ENCODE measurements around the gene RNU4-1. TPM values are rescaled to one million over a fixed set of nuclear protein-coding genes. Genes with fewer than 3 reads are reported as not detected.

The RNU4-1 gene
- total and polyA plus RNA-seq, 8 donors, result 597 to 2,620 (median 1,226) TPM; not detected in 2

DNA sequence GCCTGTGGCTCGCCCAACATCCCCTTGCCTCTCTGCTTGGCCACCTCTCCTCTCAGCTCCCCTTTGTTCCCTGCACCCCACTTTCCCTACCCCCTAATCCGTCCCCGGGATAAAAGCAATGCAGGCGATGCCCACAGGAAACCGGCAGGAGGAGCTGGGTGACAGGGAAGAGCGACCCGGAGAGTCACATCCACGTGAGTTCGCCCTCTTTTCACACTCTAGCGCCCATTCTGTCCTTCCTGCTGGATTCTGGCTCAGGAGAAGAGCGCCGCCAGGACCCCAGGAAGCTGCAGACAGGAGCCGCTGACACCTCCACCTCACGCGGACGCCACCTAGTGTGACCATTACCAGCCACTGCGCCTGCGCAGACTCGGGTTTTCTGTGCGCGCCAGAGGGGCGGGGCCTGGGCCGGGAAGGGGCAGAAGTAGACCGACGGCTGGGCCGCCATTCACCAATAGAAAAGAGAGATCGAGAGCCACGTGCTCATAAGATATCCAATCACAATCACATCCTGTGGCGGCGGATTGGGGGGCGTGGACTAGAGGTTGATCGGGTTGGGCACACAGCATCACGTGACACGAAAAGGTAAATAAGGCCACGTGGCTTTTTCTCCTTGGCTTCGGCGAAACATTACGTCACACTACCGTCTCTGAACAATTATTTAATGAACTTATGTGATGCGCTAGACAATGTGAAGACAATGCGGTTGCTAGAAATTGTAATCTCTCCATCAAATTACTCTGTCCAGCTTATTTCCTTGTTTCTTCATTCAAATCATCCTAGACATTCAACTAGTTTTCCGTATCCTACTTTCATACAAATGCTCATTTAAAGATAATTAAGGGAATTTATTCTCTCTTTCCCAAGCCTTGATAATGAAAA is 24.4 kb upstream of the RNU4-1 start:
- DNase-seq (peak; percentile 99 to 100 (median 100)), ATAC-seq (peak; percentile 78 to 94 (median 84)), FAIRE-seq (peak; percentile 98)
- intact Hi-C loops (cut with DNase I), result no loop called here
- Histone ChIP-seq H3K27ac (peak overlapping the region; percentile 93 to 97 (median 95)), H3K9me3 (no peaks in the 10 kb centered on the region), H3K4me3 (peak overlapping the region in 3 of 4 donors; percentile 36 to 50 (median 48)), H3K27me3 (no peaks in the 10 kb centered on the region), H3K4me1 (peaks cover 26 to 36% (median 28%) of the 10 kb centered on the region in 3 donors), H3K36me3 (no peaks in the 10 kb centered on the region)
- TF ChIP-seq, protein P1, sequence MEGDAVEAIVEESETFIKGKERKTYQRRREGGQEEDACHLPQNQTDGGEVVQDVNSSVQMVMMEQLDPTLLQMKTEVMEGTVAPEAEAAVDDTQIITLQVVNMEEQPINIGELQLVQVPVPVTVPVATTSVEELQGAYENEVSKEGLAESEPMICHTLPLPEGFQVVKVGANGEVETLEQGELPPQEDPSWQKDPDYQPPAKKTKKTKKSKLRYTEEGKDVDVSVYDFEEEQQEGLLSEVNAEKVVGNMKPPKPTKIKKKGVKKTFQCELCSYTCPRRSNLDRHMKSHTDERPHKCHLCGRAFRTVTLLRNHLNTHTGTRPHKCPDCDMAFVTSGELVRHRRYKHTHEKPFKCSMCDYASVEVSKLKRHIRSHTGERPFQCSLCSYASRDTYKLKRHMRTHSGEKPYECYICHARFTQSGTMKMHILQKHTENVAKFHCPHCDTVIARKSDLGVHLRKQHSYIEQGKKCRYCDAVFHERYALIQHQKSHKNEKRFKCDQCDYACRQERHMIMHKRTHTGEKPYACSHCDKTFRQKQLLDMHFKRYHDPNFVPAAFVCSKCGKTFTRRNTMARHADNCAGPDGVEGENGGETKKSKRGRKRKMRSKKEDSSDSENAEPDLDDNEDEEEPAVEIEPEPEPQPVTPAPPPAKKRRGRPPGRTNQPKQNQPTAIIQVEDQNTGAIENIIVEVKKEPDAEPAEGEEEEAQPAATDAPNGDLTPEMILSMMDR (IDR thresholded peaks at IDR 0.05), result peak in 2 of 4 donors; percentile 14 to 32
- WGBS, 2 donors, result 2% methylated on average over 42 of the region's 42 CpGs

GRCh38 chr12:120316798-120317223 is 23.8 kb upstream of the RNU4-1 start:
- no peaks in the 10 kb centered on the region for H3K9me3 ChIP-seq
- no peaks in the 10 kb centered on the region for H3K27me3 ChIP-seq
- intact Hi-C loops (cut with DNase I), result no loop called here
- ATAC-seq (peak; percentile 46 to 60 (median 58)), FAIRE-seq (no peak), DNase-seq (peak in 4 of 6 donors; percentile 60 to 80 (median 78))
- H3K4me1 ChIP-seq, result peaks cover 21 to 31% (median 23%) of the 10 kb centered on the region in 3 donors
- peak overlapping the region in 3 of 4 donors; percentile 36 to 50 (median 48) for H3K4me3 ChIP-seq
- WGBS, 2 donors, result 9% methylated on average over 9 of the region's 9 CpGs
- TF ChIP-seq, protein P1 (IDR thresholded peaks at IDR 0.05), result no peak
- peak overlapping the region; percentile 93 to 97 (median 95) for H3K27ac ChIP-seq
- H3K36me3 ChIP-seq, result no peaks in the 10 kb centered on the region

- Histone ChIP-seq H3K4me1 (peaks cover 9 to 18% (median 15%) of the 10 kb centered on the region in 3 donors), H3K27me3 (no peaks in the 10 kb centered on the region), H3K4me3 (no peak overlapping the region), H3K27ac (no peak overlapping the region), H3K36me3 (no peaks in the 10 kb centered on the region), H3K9me3 (no peaks in the 10 kb centered on the region)
- no peak for FAIRE-seq
- TF ChIP-seq, protein P1 (IDR thresholded peaks at IDR 0.05), result no peak
- WGBS, 2 donors, result 49 to 69% methylated on average over 5 of the region's 5 CpGs
- no peak for DNase-seq
- intact Hi-C loops (cut with DNase I), result no loop called here
- no peak for ATAC-seq
Measured at GRCh38 chr12:120314220-120314619, 21.2 kb upstream of the RNU4-1 start.

DNA sequence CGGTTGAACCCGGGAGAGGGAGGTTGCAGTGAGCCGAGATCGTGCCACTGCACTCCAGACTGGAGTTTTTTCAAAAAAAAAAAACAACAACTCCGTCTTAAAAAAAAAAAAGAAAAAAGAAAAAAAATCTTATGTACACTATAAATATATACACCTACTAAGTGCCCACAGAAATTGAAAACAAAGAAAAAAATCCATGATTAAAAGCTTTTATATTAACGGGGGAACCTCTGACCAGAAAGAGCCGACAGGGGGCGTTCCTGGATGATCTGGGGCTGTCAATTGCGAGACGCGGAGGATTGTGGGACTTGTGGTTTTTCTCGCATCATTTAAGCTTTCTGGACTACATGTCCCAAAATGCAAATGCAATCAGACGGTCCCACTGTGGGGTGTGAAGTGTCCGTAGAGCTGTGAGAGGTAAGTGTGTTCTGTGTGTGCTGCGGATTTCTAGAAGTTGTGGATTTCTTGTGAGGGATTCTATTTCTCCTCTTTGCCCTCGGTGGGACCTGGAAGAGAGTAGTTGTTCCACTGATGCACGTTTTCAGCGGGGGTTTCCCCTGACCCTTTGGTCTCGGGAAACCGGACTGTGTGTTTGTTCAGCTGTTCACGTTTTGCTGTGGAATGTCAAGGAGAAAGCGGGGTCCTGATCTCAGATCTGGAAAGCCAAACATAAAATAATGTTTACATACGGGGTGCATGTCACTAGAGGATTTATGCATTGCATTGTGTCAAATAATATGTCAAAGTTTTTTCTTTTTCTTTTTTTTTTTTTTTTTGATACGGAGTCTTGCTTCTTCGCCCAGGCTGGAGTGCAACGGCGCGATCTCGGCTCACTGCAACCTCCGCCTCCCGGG is 9.2 kb upstream of the RNU4-1 start, which contains the start of gene SIRT4:
Gene SIRT4, plus strand, starts transcription at position 360 of the 854 bp plus-strand sequence. CDS start 1,241 bp downstream, outside the sequence.
- ATAC-seq (peak; percentile 92 to 95 (median 94)), FAIRE-seq (peak; percentile 97), DNase-seq (peak; percentile 83 to 92 (median 84))
- H3K27ac ChIP-seq, result peak within 1 kb of the TSS; percentile 66 to 77 (median 75)
- H3K9me3 ChIP-seq, result no peaks in the 10 kb centered on the region
- WGBS, 2 donors, result 3 to 5% methylated on average over 31 of the region's 31 CpGs
- no peaks in the 10 kb centered on the region for H3K36me3 ChIP-seq
- no peaks in the 10 kb centered on the region for H3K27me3 ChIP-seq
- H3K4me3 ChIP-seq, result peak within 1 kb of the TSS; percentile 9 to 48 (median 24)
- TF ChIP-seq, protein P1 (IDR thresholded peaks at IDR 0.05), result peak; percentile 44 to 64 (median 60)
- intact Hi-C loops (cut with DNase I), result no loop called here
- peaks cover 0 to 15% (median 0%) of the 10 kb centered on the region in 3 donors for H3K4me1 ChIP-seq
